OCI-LY1 (cell line): Measurements from ENCODE around the gene MYO1D.

ENCODE experiments used
- EZH2 ChIP-seq: fragments of 200-600 bp; sonication (generic), shearing (Covaris generic); IDR thresholded peaks from 2 replicates; pipeline ENCODE4 v1.8.0; 2017; ENCODE audit warnings: borderline replicate concordance, mixed run types, mild to moderate bottlenecking, antibody characterized with exemption, low read length, moderate library complexity, mixed read lengths
- TF ChIP-seq, protein P1 (sequence below): fragments of 200-600 bp; sonication (generic), shearing (Covaris generic); IDR thresholded peaks from 2 replicates; pipeline ENCODE4 v1.5.1; 2017; ENCODE audit warnings: mild to moderate bottlenecking, antibody characterized with exemption, low read length, moderate library complexity, mixed read lengths

DNA sequence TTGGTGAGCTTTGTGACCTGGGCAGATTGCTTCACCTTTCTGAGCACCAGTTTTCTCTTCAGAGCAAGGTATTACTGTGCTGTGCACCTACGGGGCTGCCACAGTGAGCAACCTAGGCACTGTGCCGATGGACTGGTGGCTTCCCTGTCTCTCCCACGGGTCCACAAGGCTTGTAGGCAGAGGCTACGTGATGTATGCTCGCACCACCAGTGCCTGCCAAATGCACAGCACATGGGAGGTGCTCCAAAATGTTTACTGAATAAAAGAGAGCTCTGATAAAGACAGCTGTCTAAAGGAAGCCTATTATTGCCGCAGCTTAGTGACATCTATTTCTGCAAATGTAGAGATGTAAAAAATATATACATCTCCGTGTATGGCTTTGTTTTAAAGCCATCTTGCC lies 251.0 kb downstream of the MYO1D start:
- TF ChIP-seq, protein P1, sequence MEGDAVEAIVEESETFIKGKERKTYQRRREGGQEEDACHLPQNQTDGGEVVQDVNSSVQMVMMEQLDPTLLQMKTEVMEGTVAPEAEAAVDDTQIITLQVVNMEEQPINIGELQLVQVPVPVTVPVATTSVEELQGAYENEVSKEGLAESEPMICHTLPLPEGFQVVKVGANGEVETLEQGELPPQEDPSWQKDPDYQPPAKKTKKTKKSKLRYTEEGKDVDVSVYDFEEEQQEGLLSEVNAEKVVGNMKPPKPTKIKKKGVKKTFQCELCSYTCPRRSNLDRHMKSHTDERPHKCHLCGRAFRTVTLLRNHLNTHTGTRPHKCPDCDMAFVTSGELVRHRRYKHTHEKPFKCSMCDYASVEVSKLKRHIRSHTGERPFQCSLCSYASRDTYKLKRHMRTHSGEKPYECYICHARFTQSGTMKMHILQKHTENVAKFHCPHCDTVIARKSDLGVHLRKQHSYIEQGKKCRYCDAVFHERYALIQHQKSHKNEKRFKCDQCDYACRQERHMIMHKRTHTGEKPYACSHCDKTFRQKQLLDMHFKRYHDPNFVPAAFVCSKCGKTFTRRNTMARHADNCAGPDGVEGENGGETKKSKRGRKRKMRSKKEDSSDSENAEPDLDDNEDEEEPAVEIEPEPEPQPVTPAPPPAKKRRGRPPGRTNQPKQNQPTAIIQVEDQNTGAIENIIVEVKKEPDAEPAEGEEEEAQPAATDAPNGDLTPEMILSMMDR = no peak
- no peak for TF ChIP-seq EZH2
